Aorta (tissue), 4 donors: Measurements from ENCODE around the gene SLC25A24. TPM values are rescaled to one million over a fixed set of nuclear protein-coding genes. Genes with fewer than 3 reads are reported as not detected.

ENCODE experiments used
- polyA plus RNA-seq, 2 donors: library from polyadenylated mRNA; stranded (reverse); fragments of 200-250 nt; gene quantifications; one replicate each; pipeline ENCODE4 v1.2.3, GENCODE V29; 2013
- total RNA-seq, 2 donors: library from RNA; stranded (reverse); fragmentation: NEBNext Ultra II Directional; extraction: Animal tissue kit (Norgen Biotek cat#: 25700); gene quantifications; one replicate each; pipeline ENCODE4 v1.2.1, GENCODE V29; 2021
- donor health status: healthy with polysubstance abuse.
- donor health status: Bipolar disorder and iron deficiency.
- donor health status: DM: no; HTN: no; CAD: no.
- donor health status: DM: yes; HTN: yes; CAD: no.

Gene SLC25A24
- total and polyA plus RNA-seq, 4 donors = 15.0 to 28.1 (median 22.9) TPM

Other genes starting within 250 kb of the SLC25A24 start
- gene VAV3, start 235.2 kb downstream of the SLC25A24 start, total RNA-seq = 1 to 10 TPM; 7.2 to 8.8 TPM
- gene VAV3, start 235.2 kb downstream of the SLC25A24 start, polyA plus RNA-seq = 1 to 10 TPM in 1 of 2 donors, under 1 TPM in 1; 0.33 to 2.1 TPM
- under 1 TPM in 1 of 2 donors, not detected in 1; 0.19 TPM for gene NBPF4, start 43.7 kb upstream of the SLC25A24 start, total RNA-seq
- gene NBPF4, start 43.7 kb upstream of the SLC25A24 start, polyA plus RNA-seq = not detected
- not detected for gene NBPF6, start 250.0 kb upstream of the SLC25A24 start, total RNA-seq
- gene NBPF6, start 250.0 kb upstream of the SLC25A24 start, polyA plus RNA-seq = not detected